CD4-positive, alpha-beta memory T cell (primary cell): ENCODE data around the gene CKAP2L. TPM values are rescaled to one million over a fixed set of nuclear protein-coding genes. Genes with fewer than 3 reads are reported as not detected.

Experiments
- CTCF ChIA-PET: fragments of 350-600 bp; sonication (Branson Sonifier 250); formaldehyde crosslinking; loops from one replicate; lab custom pipeline; 2021; ENCODE audit warnings: inconsistent platforms; ENCODE audit not compliant: partially characterized antibody; lab: Charles Lee
- POLR2A ChIA-PET: fragments of 350-600 bp; sonication (Branson Sonifier 250); formaldehyde crosslinking; loops from one replicate; lab custom pipeline; 2021; ENCODE audit not compliant: partially characterized antibody; lab: Charles Lee
- DNase-seq, 5 donors: peaks; one replicate each; pipeline versions ENCODE4 v3.0.0 to v3.0.0-alpha.2; 2020 to 2022; ENCODE audit warnings: mixed read lengths in 1 of 5
- H3K27ac ChIP-seq: one replicate; pipeline ENCODE4 v1.7.0; 2013; ENCODE audit warnings: low read depth, low read length
- H3K27me3 ChIP-seq: 2 replicates; pipeline ENCODE4 v1.7.0; 2013; ENCODE audit warnings: mild to moderate bottlenecking, low read length, moderate library complexity; ENCODE audit not compliant: insufficient read depth
- H3K36me3 ChIP-seq: 2 replicates; pipeline ENCODE4 v1.7.0; 2013; ENCODE audit warnings: mild to moderate bottlenecking, low read length, moderate library complexity; ENCODE audit not compliant: insufficient read depth
- H3K4me1 ChIP-seq: 2 replicates; pipeline ENCODE4 v1.7.0; 2013; ENCODE audit warnings: mild to moderate bottlenecking, low read length, moderate library complexity; ENCODE audit not compliant: insufficient read depth
- H3K4me3 ChIP-seq, 2 donors: one replicate each; pipeline ENCODE4 v1.7.0; 2013; ENCODE audit warnings: low read length in 2 of 2, mild to moderate bottlenecking in 1 of 2
- H3K9me3 ChIP-seq, 2 donors: one replicate each; pipeline ENCODE4 v1.7.0; 2013; ENCODE audit warnings: low read length in 2 of 2, control low read depth in 1 of 2; ENCODE audit not compliant: control insufficient read depth in 1 of 2
- H3K27ac Mint-ChIP-seq, 7 donors: one replicate each; pipeline ENCODE4 v1.8.0; 2020 to 2021; ENCODE audit warnings: mixed read lengths in 7 of 7, mild to moderate bottlenecking in 6 of 7, inconsistent platforms in 3 of 7, moderate library complexity in 3 of 7
- H3K27me3 Mint-ChIP-seq, 2 donors: one replicate each; pipeline ENCODE4 v1.8.0; 2020 to 2021; ENCODE audit warnings: mixed read lengths in 2 of 2
- H3K36me3 Mint-ChIP-seq, 2 donors: one replicate each; pipeline ENCODE4 v1.8.0; 2020 to 2021; ENCODE audit warnings: mixed read lengths in 2 of 2, inconsistent platforms in 1 of 2, mild to moderate bottlenecking in 1 of 2
- H3K4me1 Mint-ChIP-seq, 4 donors: one replicate each; pipeline ENCODE4 v1.8.0; 2020 to 2021; ENCODE audit warnings: mixed read lengths in 4 of 4, mild to moderate bottlenecking in 1 of 4
- H3K4me3 Mint-ChIP-seq, 8 donors: one replicate each; pipeline ENCODE4 v1.8.0; 2020 to 2021; ENCODE audit warnings: mixed read lengths in 8 of 8, mild to moderate bottlenecking in 7 of 8, moderate library complexity in 6 of 8, inconsistent platforms in 3 of 8
- H3K9me3 Mint-ChIP-seq, 8 donors: one replicate each; pipeline ENCODE4 v1.8.0; 2020 to 2021; ENCODE audit warnings: mixed read lengths in 8 of 8, mild to moderate bottlenecking in 5 of 8, inconsistent platforms in 3 of 8, moderate library complexity in 1 of 8
- intact Hi-C: fragments of 100-400 bp; cut with micrococcal nuclease; formaldehyde crosslinking; loops from one replicate; pipeline ENCODE4 v1.15.1; 2023
- polyA plus RNA-seq, 2 donors: library from polyadenylated mRNA; unstranded; fragments of 300-500 nt; fragmentation: Illumina TruSeq; gene quantifications; one replicate each; pipeline ENCODE4 v1.2.3, GENCODE V29; 2021
- total RNA-seq, 2 experiments: library from RNA; stranded (reverse); gene quantifications; one replicate each; pipeline ENCODE4 v1.2.3, GENCODE V29; 2021

Gene CKAP2L
- total and polyA plus RNA-seq, 4 experiments from 2014 or later, result 0.06 to 0.21 TPM; not detected in 2

GRCh38 chr2:112737542-112738232 lies 26.7 kb downstream of the CKAP2L start:
- ChIA-PET CTCF (interaction anchor here (1.5 to 4.7 kb wide), 4 partner anchors 10 to 150 kb away, joined by 3 to 28 read pairs (median 12); no protein-coding TSS in a partner anchor), POLR2A (no interaction called here)
- Histone ChIP-seq H3K4me1 (no peaks in the 10 kb centered on the region), H3K27me3 (no peaks in the 10 kb centered on the region), H3K9me3 (no peaks in the 10 kb centered on the region), H3K36me3 (no peaks in the 10 kb centered on the region), H3K4me3 (no peak overlapping the region), H3K27ac (no peak overlapping the region)
- H3K9me3 Mint-ChIP-seq, result no peaks in the 10 kb centered on the region
- peaks cover 0 to 2% of the 10 kb centered on the region in 2 donors for H3K27me3 Mint-ChIP-seq
- H3K27ac Mint-ChIP-seq, result no peak overlapping the region
- DNase-seq, result no peak
- no peaks in the 10 kb centered on the region for H3K4me1 Mint-ChIP-seq
- H3K4me3 Mint-ChIP-seq, result no peak overlapping the region
- intact Hi-C loops, result no loop called here
- no peaks in the 10 kb centered on the region for H3K36me3 Mint-ChIP-seq

- ChIA-PET CTCF (interaction anchor here (1.0 kb wide), 2 partner anchors 8 to 134 kb away, joined by 3 to 4 read pairs; no protein-coding TSS in a partner anchor), POLR2A (no interaction called here)
- no peak overlapping the region for H3K4me3 Mint-ChIP-seq
- H3K36me3 Mint-ChIP-seq, result no peaks in the 10 kb centered on the region
- Histone ChIP-seq H3K27me3 (no peaks in the 10 kb centered on the region), H3K27ac (no peak overlapping the region), H3K36me3 (no peaks in the 10 kb centered on the region), H3K4me1 (no peaks in the 10 kb centered on the region), H3K4me3 (no peak overlapping the region), H3K9me3 (no peaks in the 10 kb centered on the region)
- H3K27ac Mint-ChIP-seq, result no peak overlapping the region
- intact Hi-C loops, result no loop called here
- peaks cover 0 to under 1% (median 0%) of the 10 kb centered on the region in 8 donors for H3K9me3 Mint-ChIP-seq
- no peaks in the 10 kb centered on the region for H3K4me1 Mint-ChIP-seq
- peaks cover 0 to 2% of the 10 kb centered on the region in 2 donors for H3K27me3 Mint-ChIP-seq
- no peak for DNase-seq
Measured at GRCh38 chr2:112733871-112734270, 30.5 kb downstream of the CKAP2L start.

GRCh38 chr2:112733456-112733855 lies 31.0 kb downstream of the CKAP2L start:
- Mint-ChIP-seq H3K9me3 (peaks cover 0 to 1% (median 0%) of the 10 kb centered on the region in 8 donors), H3K36me3 (no peaks in the 10 kb centered on the region), H3K4me1 (no peaks in the 10 kb centered on the region), H3K27ac (peak overlapping the region in 1 of 7 donors; percentile 48), H3K27me3 (peaks cover 0 to 2% of the 10 kb centered on the region in 2 donors), H3K4me3 (no peak overlapping the region)
- Histone ChIP-seq H3K9me3 (no peaks in the 10 kb centered on the region), H3K27ac (no peak overlapping the region), H3K4me1 (no peaks in the 10 kb centered on the region), H3K4me3 (no peak overlapping the region), H3K27me3 (no peaks in the 10 kb centered on the region), H3K36me3 (no peaks in the 10 kb centered on the region)
- intact Hi-C loops, result no loop called here
- ChIA-PET POLR2A (no interaction called here), CTCF (interaction anchor here (1.0 kb wide), 2 partner anchors 9 to 134 kb away, joined by 3 to 4 read pairs; no protein-coding TSS in a partner anchor)
- no peak for DNase-seq

- Mint-ChIP-seq H3K4me1 (peaks cover 0 to 5% (median 1%) of the 10 kb centered on the region in 4 donors), H3K9me3 (peaks cover 0 to 1% (median 0%) of the 10 kb centered on the region in 8 donors), H3K27me3 (peaks cover 0 to 2% of the 10 kb centered on the region in 2 donors), H3K27ac (no peak overlapping the region), H3K4me3 (no peak overlapping the region), H3K36me3 (no peaks in the 10 kb centered on the region)
- intact Hi-C loops, result no loop called here
- Histone ChIP-seq H3K36me3 (no peaks in the 10 kb centered on the region), H3K4me1 (no peaks in the 10 kb centered on the region), H3K9me3 (no peaks in the 10 kb centered on the region), H3K4me3 (no peak overlapping the region), H3K27me3 (no peaks in the 10 kb centered on the region), H3K27ac (no peak overlapping the region)
- CTCF ChIA-PET, result interaction anchor here (0.6 to 9.9 kb wide), 2 partner anchors 11 to 133 kb away, joined by 3 to 245 read pairs; no protein-coding TSS in a partner anchor
- DNase-seq, result no peak
- POLR2A ChIA-PET, result no interaction called here
Measured at GRCh38 chr2:112731479-112731878, 32.9 kb downstream of the CKAP2L start.

- CTCF ChIA-PET, result interaction anchor here (0.8 to 9.9 kb wide), 6 partner anchors 11 to 132 kb away, joined by 3 to 245 read pairs (median 40); partner anchors contain the start of gene SLC20A1
- intact Hi-C loops, result no loop called here
- no peaks in the 10 kb centered on the region for H3K36me3 ChIP-seq
- Mint-ChIP-seq H3K27me3 (peaks cover 0 to 2% of the 10 kb centered on the region in 2 donors), H3K4me3 (no peak overlapping the region), H3K9me3 (peaks cover 0 to 1% (median 0%) of the 10 kb centered on the region in 8 donors), H3K36me3 (no peaks in the 10 kb centered on the region), H3K27ac (peak overlapping the region in 1 of 7 donors; percentile 5), H3K4me1 (peaks cover 0 to 6% (median 1%) of the 10 kb centered on the region in 4 donors)
- no peaks in the 10 kb centered on the region for H3K27me3 ChIP-seq
- no peak overlapping the region for H3K27ac ChIP-seq
- POLR2A ChIA-PET, result interaction anchor here (0.7 kb wide), 1 partner anchor 131 kb away, joined by 3 read pairs; no protein-coding TSS in a partner anchor
- no peak for DNase-seq
- no peaks in the 10 kb centered on the region for H3K9me3 ChIP-seq
- H3K4me3 ChIP-seq, result no peak overlapping the region
- H3K4me1 ChIP-seq, result no peaks in the 10 kb centered on the region
Measured at GRCh38 chr2:112730791-112731190, 33.6 kb downstream of the CKAP2L start.

GRCh38 chr2:112730216-112730615 lies 34.2 kb downstream of the CKAP2L start:
- ChIA-PET POLR2A (interaction anchor here (0.7 kb wide), 1 partner anchor 130 kb away, joined by 3 read pairs; no protein-coding TSS in a partner anchor), CTCF (interaction anchor here (0.8 to 9.9 kb wide), 8 partner anchors 11 to 155 kb away, joined by 3 to 245 read pairs (median 6); partner anchors contain the start of gene SLC20A1)
- peaks cover 0 to 6% (median 1%) of the 10 kb centered on the region in 4 donors for H3K4me1 Mint-ChIP-seq
- Histone ChIP-seq H3K9me3 (no peaks in the 10 kb centered on the region), H3K4me3 (no peak overlapping the region), H3K36me3 (no peaks in the 10 kb centered on the region), H3K27me3 (no peaks in the 10 kb centered on the region), H3K27ac (no peak overlapping the region), H3K4me1 (no peaks in the 10 kb centered on the region)
- intact Hi-C loops, result no loop called here
- no peaks in the 10 kb centered on the region for H3K27me3 Mint-ChIP-seq
- no peak overlapping the region for H3K27ac Mint-ChIP-seq
- peaks cover 0 to 1% (median 0%) of the 10 kb centered on the region in 8 donors for H3K9me3 Mint-ChIP-seq
- H3K4me3 Mint-ChIP-seq, result no peak overlapping the region
- DNase-seq, result no peak
- H3K36me3 Mint-ChIP-seq, result no peaks in the 10 kb centered on the region
